GM19455 (cell line): ENCODE data around the gene GATA6.

Source experiments
- ATAC-seq: cut with Tn5 transposase; IDR thresholded peaks from one replicate; pipeline ENCODE4 v1.9.1; 2021; ENCODE audit not compliant: unreplicated experiment

The GATA6 gene

DNA sequence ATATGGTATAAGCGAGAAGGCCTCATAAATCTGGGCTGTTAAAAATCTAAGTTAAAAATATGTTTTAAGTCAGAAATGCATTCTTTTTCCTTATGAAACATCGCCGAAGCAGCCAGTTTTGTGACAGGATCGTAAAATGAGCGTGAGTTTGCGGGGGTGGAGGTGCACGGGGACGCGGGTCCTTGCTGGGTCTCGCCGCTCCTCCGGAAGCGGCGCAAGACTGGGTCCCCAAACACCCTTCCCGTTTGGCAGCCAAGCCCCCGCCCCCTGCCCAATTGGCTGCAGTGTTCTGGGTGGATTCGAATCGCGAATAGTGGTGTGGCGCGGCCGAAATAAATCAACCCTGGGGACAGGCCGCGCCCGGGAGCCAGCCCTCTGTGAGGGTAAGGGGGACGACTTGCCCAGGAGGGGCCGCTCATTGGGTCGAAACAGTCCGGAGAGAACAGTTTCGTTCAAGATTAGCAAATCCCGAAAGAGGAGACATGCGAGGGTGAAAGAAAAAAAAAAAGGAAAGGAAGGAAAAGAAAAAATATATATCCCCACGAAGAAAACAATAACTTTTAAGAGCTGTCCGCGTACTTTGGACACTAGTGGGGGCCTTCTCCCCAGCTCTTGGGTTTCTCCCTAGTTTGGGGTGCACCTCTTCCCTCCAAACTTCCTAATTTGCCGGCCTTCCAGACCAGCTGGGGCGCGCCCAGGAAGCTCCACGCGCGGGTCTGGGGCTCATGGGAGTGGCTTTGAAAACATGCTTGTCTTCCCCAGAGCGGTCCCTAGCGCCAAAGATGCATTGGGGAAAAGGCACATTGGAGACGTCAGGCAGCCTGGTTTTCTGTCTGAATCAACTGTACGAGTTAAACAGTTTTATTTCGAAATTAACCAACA lies 3.1 kb upstream of the GATA6 start:
- no peak for ATAC-seq

DNA sequence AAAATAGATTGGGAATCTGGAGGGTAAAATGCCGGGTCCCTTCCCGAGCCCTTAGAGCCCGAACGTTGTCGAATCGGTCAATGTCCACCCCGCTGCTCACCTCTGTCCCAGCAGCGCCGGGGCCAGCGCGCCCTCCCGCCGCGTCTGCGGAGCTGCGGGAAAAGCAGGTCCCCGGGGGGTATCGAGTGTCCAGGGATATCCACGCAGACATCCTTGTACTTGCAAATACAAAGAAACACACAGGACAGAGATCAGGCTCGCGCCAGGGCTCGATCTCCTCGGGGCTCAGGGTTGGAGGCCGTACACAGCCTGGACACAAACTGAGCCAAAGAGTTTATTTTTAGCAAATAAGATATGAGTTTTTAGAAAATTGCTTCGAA lies 2.3 kb upstream of the GATA6 start:
- ATAC-seq, result no peak

DNA sequence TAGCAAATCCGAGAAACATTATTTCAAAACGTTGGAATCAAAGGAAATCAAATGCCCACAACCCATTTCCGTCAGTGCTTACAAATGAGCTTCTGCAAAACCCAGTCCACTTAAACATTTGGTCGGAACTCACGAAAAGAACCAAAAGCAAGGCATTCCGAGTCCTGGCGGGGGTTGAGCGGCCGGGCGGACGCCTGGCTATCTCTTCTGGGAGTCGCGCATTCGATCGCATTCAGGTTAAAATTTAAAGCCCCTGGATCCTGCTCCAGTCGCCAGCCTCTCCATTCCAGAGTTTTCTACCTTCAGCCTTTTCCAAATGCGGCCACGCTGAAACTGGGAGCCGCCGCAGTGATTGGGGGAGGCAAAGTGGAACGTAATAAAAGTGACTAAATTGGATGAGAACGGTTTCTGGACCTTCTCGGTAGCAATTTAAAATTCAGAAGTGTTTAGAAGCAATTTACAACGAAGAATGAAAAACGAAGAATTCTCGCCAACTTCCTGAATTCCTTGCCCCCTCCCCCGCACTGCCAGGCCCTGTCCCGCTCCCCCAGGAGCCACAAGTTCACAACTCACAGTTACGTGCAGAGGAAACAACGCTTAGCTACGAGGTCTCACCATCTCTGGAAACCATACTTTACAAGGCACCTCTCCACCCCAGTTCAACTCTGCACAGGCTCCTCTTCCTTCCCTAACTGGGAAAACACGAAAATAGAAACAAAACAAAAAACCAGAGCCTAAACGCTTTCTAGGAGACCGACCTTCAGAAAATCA lies 1.7 kb upstream of the GATA6 start:
- no peak for ATAC-seq

DNA sequence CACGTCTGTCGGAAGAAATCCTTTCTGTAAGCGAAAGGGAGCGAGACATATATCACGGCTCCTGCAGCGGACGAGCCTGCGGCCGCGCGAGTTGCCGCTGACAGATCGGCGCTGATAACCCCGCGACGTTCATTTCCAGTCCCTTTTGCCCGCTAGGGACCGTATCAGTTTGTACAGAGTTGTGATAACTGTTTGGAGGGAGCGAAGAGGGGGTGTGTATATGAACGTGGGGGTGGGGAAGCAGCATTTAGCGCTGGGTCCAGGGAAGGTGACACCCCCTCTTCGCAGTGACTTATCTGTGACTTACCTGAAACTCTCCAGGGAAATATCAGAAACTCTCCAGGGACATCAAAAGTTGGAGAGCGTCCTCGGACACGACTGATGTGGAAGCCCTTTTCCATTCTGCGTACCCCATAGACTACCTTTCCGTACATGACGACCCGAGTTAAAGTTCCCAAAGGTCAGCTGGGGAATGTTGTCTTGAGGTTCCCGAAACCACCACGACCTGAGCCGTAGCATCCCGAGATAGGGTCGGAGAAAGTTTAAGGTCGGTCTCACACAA lies 948 bp upstream of the GATA6 start:
- no peak for ATAC-seq

DNA sequence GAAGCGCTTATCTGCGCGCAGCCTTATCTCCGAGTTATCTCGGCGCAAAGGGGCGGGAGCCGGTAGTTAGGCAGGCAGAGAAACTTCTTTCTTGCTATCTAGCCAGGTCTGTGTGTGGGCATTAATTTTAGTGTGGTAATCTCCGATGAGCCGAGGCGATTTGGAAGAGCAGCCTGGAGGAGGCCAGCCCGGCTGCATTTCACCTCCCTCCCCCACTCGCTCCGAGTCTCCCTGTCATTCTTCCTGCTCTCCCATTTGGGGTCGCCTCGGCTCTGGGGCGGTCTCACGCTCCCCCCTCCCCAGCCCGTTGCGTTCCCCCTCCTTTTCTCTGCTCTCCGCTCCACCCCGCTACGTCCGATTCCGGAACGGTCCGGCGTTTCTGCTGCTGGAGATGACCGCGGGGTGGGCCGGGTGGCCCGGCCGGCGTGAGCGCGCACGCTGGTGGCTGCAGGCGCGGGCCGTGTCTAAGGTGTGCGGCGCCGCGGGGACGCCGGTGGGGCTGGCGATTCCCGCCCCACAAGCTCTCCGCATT lies 566 bp downstream of the GATA6 start:
- no peak for ATAC-seq

DNA sequence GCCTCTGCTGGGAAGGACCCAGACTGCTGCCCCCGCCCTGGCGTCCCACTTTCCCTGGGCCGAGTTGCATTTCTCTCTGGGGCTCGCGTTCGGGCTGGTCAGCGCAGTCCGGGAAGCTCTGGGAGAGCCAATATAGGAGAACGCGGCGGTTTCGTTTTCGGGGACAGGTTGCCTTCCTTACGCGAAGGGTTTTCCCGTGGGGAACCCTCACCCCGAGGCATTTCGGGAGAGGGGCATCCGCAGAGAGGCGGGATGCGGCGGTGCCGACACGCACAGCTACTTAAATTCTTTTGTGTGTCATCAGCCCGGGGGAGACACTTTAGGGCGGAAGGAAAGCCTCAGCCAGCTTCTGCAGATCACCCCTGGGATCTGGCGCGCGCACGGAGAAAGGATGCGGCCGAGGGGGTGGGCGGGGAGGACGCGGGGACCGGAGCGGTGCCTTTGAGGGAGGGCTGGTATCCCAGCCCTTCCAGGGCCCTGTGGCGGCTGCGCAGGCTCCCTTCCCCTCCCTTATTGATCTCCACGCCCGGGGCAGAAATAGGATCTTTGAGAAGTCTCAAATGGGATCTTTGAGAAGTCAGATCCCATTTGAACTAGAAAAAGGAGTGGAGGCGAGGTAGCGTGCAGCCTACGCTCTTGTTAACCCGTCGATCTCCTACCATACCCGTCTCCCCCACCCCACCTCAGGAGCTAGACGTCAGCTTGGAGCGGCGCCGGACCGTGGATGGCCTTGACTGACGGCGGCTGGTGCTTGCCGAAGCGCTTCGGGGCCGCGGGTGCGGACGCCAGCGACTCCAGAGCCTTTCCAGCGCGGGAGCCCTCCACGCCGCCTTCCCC lies 1.2 kb downstream of the GATA6 start:
- no peak for ATAC-seq

DNA sequence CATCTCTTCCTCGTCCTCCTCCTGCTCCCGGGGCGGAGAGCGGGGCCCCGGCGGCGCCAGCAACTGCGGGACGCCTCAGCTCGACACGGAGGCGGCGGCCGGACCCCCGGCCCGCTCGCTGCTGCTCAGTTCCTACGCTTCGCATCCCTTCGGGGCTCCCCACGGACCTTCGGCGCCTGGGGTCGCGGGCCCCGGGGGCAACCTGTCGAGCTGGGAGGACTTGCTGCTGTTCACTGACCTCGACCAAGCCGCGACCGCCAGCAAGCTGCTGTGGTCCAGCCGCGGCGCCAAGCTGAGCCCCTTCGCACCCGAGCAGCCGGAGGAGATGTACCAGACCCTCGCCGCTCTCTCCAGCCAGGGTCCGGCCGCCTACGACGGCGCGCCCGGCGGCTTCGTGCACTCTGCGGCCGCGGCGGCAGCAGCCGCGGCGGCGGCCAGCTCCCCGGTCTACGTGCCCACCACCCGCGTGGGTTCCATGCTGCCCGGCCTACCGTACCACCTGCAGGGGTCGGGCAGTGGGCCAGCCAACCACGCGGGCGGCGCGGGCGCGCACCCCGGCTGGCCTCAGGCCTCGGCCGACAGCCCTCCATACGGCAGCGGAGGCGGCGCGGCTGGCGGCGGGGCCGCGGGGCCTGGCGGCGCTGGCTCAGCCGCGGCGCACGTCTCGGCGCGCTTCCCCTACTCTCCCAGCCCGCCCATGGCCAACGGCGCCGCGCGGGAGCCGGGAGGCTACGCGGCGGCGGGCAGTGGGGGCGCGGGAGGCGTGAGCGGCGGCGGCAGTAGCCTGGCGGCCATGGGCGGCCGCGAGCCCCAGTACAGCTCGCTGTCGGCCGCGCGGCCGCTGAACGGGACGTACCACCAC lies 2.1 kb downstream of the GATA6 start:
- ATAC-seq, result no peak

DNA sequence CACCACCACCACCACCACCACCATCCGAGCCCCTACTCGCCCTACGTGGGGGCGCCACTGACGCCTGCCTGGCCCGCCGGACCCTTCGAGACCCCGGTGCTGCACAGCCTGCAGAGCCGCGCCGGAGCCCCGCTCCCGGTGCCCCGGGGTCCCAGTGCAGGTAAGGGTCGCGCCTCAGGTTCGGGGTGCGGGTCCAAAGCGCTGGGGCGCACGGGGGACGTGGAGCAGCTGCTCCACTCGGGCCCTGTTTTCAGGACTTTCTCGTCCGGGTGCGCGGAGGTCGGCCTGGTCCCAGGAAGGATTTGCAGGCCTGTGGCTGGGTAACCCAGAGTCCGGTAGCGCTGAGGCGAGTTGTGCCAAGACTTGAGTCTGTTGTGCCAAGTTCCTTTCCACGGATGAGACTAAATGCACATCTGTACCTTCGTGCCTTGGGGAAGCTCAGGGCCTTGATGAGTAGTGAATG lies 2.8 kb downstream of the GATA6 start:
- ATAC-seq, result no peak

DNA sequence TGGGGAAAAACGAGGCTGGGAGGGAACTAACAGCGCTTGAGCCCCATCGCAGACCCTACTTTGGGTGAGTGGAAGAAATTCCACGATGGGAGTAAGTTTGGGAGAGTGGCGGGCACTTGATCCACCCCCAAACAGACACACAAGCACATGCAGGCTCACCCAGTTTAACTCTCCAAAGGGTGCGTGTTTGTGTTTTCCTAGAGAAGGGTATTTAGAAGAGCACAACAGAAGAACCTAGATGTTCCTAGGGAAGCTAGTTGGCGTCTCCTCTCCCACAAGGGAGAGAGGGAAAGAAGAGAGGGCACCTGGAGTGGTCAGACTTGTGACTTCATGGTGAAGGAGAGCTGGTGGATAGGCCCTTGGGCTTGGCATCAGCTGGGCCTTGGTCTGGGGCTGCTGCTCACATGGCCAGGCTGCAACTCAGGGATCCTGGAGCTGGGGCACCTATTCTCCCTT lies 3.2 kb downstream of the GATA6 start:
- ATAC-seq, result no peak

DNA sequence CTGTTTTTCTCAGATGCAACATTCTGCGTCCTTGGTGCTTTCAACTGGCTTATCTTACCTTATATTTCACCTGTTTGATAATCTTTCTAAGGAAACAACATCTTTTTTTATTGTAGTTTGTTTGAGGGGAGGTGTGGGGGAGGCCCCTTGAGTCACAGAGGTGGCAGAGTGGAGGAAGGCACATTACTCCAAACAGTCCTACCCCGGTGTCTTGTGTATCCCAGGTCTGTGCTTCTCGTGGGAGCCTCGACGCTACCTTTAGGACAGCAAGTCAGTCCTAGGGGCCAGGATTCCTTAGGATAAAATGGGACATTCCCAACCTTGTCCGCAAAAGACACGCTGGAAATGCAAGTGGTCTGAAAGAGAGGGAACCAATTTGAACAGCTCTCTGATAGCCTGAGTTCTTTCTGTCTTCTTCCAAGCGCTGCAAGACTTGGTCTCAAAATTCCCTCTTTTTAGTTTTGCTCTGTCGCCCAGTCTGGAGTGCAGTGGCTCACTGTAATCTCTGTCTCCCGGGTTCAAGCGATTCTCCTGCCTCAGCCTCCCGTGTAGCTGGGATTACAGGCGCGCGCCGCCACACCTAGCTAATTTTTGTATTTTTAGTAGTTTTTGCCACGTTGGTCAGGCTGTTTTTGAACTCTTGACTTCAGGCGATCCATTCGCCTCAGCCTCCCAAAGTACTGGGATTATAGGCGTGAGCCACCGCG lies 4.0 kb downstream of the GATA6 start:
- no peak for ATAC-seq

DNA sequence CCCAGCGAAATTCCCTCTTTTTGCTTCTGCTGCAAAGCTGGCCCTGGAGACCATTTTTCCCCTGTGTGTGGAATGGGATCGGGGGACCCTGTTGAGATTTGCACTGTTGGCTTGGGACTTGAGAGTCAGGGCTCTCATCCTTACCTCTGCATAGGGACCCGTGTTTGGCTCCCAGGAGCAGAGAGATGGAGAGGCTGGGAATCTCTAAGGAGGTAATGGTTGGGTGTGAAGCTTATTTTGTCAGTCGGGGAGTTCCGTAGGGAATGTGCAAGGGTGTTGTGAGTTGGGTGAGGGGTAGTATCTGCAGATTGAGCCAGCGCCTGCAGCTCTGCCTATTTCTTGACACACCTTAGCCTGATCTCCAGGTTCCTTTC lies 4.5 kb downstream of the GATA6 start:
- ATAC-seq, result no peak

DNA sequence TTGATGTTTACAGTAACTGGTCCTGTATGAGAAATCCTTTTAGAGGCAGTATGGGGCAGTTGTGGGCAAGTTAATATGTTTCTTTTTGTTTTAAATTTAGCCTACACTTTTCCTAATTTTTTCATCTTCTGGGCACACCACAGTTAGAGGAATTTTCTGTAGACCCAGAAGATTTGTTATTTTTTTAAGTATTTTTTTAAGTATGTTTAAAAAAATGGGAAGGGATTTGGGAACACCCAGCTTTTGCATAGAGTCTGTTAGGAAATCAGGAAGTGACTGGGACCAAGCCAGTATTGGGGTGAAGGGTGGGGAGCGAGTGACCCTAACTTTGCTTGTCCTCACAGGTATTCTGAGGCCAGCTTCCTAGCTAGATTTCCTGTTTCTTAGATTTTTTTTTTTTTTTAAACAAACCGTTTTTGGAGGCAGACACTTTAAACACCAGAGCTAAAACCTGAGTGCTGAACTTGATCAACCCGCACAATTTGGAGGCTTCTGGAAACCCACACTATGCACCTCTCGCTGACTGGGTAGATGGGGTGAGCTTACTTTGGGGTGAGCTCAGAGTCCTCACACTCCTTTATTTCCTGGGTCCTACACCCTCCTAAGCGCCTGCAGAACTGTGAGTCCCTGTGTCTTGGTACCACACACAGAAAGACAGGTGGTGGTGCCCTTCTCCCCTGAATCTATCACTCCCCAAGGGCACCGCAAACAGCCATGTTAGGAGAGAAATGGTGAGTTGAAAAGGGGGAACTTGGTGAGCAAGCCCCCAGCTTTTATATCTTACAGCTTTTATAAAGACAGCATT lies 5.2 kb downstream of the GATA6 start:
- ATAC-seq, result no peak

DNA sequence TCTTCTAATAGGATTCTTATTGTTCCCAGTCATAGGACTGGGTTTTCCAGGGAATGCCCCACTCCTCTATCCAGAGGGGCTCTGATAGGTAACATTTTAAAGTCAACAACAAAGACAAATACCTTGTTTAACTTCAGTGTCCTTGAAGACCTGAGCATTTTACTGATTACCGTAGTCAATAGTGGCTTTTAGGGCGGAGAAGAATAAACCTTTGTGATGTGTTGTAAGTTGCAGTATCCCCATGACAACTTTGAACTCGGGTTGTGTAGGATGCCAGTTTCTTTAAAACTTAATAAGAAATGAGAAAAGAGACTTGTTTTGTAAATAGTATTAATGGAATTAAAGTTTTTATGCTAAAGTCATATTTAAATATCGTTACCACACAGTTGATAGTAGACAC lies 6.0 kb downstream of the GATA6 start:
- no peak for ATAC-seq

DNA sequence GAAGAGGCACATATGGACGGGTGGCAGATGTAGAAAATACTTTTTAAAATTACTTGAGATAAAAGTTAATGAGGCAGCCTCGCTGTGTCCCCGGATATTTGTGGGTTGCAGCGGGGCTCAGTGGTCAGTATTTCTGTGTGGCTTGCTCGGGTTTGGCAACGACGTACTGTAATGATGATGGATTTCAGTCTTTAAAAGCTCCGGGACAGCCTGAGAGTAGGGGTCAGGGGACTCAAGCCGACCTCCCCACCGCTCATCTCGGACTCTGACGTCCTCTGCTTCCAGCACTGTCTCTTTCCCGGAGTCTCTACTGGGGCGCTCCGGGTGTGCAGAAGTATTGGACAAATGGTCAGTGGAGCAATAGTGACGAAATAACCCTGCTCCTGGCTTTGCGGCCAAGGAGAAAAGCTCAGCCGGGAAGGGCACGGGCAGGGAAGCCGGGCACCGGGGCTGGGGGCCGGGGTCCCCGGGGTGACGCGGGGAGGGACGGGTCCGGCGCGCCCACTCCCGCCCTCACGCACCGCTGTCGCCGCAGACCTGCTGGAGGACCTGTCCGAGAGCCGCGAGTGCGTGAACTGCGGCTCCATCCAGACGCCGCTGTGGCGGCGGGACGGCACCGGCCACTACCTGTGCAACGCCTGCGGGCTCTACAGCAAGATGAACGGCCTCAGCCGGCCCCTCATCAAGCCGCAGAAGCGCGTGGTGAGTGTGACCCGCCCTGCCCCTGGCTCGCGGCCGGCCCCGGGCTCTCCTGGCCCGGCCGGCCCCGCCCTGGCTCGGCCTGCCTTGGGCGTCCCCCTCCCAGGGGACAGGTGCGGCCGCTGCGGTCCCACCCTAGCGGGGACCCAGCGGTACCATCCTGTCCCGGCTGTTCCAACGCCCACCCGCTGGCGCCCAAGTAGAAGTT lies 7.3 kb downstream of the GATA6 start:
- ATAC-seq, result no peak

DNA sequence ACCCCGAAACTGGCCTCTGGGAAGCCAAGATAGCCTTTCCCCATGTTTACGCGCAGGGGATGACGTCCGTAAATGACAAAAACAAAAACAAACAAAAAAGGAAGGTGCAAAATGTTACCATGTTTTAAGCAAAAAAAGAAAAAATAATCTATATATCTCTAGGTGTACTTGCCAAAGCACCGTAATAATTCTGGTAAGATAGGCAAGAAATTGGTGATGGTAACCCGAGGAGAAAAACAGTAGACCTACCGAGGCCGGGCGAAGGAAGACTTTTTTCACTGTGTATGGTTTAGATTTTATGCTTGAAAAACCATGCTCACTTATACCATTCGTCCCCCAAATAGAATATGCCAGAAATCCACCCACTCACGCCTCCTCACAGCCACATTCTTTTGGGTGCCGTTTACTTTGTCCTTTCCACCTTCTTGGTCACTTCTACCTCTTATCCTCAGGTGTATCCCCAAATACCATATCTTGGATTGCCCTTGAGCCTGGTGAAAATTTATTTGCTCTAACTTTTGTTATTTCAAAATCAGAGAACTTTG lies 8.0 kb downstream of the GATA6 start:
- ATAC-seq, result no peak

DNA sequence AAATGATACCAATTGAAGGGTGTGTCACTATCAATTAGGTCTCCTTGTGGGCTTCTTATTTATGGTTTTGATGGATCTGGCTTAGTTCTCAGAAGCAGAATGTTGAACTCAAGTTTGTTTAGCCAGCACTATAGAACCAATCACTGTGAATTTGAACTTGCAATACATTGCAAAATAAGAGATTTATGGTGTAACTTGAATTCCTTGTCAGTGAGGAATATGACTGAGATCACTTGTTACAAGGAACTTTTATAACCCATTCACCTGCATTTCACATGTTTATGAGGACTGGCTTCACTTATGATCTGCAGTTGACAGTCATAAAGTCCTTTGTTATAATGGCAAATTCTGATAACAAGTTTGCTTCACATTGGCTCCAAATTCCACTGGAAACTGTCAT lies 9.8 kb downstream of the GATA6 start:
- no peak for ATAC-seq

DNA sequence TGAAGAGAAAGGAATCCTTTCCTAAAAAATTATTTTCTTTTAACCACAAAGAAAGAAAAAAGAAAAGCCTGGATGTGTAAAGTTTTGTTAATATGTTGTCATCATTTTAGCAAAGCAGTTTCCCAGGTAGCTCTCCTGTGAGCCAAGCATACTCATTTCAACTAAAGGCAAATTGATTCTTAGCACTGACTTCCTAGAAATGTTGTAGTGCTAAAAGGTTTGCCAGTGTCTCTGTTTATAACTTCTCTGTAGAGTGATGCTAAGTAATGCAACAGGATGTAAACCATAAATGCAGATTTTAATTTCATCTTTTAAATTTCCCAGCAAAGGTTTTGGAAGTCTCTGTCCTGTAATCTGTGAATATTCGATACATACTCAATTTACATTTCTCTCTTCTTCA lies 10.2 kb downstream of the GATA6 start:
- ATAC-seq, result no peak
